GM12873 (cell line): ENCODE data around the gene IRF7.

Source experiments
- TF ChIP-seq, protein P1 (sequence below): IDR thresholded peaks from 2 replicates; pipeline ENCODE4 v1.5.1; 2012; ENCODE audit warnings: low read depth, mild to moderate bottlenecking, moderate library complexity, low read length, control low read depth; ENCODE audit not compliant: insufficient read depth; ENCODE audit errors: missing control alignments

Gene IRF7

DNA sequence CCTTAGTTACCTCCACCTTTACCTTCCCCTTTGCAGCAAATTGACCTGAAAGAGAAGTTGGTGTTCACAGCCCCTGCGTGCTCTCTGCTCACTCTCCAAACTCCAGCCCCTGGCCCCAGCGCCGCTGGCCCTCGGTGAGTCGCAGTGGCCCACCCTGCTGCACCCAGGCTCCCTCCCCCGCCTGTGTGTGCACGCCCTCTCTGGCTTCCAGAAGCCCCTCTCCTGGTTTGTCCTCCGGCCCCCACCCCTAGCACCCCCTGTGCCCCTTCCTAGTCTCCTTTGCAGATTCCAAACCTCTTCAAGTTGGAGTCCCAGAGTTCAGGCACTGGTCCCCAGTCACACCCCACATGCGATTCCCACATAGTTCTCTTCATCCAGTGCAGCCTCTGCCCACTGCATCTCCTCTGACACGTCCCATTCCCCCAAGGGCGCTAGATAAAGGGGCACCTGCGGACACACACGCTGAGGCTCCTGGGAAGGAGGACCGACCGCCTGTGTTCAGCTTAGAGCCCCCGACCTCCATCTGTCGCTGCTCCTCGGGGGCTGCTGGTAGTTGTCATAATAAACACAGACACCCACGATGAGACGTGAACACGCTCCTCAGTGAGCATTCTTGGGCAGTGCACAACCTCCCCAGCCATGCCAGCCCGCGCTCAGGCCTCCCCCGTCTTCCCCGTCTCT lies 41.0 kb downstream of the IRF7 start:
- TF ChIP-seq, protein P1, sequence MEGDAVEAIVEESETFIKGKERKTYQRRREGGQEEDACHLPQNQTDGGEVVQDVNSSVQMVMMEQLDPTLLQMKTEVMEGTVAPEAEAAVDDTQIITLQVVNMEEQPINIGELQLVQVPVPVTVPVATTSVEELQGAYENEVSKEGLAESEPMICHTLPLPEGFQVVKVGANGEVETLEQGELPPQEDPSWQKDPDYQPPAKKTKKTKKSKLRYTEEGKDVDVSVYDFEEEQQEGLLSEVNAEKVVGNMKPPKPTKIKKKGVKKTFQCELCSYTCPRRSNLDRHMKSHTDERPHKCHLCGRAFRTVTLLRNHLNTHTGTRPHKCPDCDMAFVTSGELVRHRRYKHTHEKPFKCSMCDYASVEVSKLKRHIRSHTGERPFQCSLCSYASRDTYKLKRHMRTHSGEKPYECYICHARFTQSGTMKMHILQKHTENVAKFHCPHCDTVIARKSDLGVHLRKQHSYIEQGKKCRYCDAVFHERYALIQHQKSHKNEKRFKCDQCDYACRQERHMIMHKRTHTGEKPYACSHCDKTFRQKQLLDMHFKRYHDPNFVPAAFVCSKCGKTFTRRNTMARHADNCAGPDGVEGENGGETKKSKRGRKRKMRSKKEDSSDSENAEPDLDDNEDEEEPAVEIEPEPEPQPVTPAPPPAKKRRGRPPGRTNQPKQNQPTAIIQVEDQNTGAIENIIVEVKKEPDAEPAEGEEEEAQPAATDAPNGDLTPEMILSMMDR, result no peak

DNA sequence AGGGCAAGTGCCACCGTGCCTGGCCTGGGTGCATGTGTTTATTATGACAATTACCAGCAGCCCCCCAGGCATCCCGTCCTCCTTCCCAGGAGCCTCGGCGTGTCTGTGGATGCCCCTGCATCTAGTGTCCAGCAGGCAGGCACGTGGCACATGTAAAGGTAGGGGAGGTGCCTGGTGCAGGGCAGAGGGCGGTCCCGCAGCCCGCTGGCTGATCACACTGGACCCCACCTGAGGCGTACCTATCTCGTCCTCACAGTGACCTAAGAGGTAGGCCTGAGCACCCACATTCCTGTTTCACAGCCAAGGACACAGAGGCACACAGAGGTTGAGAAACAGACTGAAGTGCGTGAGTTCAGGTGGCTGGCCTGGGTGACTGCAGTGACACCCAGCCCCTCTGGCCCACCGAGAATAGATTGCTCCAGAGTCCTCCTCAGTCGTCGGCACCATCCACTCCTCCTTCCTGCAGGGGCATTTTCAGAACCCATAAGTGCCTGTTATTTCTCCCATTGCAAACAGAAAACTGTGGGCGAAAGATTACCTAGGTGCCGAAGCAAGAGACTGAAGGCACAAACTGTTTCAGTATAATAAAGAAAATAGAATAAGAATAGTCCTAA lies 42.5 kb downstream of the IRF7 start:
- TF ChIP-seq, protein P1, result no peak

DNA sequence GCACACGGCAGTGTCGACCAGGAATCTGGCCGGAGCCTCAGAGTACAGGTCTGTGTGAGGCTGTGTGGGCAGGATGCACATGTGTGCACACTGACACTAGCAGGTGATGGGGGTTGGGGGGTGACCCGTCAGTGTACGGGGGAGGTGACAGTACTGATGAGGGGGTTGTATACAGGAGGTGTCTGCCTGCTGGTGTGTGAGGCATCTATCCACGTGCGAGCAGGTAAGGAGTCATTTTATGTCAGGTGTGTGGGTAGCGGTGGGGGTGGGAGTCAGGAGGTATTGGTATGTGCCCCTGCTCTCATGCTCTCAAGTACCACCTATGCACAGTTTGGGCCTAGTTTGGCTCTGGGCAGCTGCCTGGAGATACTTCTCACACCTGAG lies 44.0 kb downstream of the IRF7 start:
- TF ChIP-seq, protein P1, result no peak

DNA sequence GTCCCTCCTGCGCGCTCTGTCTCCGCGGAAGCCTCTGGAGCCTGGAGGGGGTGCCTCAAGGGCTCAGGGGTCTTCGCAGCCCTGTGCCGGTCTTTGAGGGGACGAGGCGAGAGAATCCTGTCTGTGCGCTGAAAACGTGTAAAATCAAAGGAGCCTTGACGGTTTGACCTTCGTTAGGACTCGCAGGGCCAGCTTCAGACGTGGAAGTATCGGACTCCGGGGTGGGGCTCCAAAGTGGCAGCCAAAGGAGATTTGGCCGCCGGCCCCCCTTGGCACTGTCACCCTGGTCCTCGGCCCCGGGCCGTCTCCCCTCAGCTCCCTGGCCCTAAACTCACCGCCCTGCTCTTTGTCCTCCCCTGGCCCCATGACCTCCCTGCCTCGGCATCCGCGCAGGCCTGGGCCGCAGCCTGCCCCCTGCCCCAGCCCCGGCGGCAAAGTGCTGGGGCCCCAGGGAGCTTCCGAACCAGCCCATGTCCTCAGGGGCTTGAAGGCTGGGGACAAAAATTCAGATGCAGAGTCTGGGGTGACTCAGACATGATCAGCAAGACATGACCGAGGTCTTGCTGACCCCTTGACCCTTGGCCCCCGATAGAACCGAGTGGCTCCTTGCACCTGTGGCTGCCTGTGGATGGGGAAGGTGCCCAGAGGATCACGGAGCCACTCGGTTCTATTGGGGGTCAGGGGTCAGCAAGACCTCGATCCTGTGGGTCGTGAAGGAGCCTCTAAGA lies 46.4 kb downstream of the IRF7 start:
- TF ChIP-seq, protein P1, result no peak

DNA sequence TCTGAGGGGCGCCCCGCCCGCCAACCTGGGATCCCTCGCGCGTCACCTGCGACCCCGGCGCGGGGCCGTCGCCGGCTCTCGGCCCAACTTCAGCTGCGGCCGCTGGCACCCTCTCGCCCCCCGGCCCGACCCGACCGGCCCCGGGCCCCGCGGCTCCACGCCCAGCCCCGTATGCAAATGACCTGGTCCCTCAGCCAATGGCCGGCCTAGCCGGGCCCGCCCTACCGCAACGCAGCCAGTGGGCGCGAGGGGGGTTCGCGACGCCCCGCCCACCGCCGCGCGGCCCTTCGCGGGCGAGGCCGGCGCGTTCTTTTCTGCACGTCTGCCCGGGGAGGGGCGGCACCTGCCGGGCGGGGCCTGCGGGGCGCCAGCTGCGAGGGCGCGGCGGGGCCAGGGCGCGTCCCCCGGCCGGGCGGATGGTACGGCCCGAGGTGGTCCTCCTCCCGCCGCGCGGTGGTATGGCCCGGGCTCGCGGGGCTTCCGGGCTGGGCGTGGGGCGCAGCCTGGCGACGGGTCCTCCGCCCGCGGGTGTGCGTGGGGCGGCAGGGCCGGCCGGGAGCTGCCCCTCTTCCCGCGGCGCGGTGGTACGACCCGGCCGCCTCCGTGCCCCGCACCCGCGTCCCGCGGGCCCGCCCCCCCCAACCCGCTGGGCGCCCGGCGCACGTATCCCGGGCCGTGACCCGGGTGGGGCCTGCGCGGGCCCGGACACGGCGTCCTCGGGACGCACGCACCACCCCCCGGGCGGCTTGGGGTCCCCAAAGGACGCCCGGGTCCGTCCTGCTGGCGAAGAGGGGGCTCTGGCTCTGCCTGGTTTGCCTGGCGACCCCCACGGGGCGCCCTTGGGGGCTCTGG lies 47.2 kb downstream of the IRF7 start:
- TF ChIP-seq, protein P1, result no peak

DNA sequence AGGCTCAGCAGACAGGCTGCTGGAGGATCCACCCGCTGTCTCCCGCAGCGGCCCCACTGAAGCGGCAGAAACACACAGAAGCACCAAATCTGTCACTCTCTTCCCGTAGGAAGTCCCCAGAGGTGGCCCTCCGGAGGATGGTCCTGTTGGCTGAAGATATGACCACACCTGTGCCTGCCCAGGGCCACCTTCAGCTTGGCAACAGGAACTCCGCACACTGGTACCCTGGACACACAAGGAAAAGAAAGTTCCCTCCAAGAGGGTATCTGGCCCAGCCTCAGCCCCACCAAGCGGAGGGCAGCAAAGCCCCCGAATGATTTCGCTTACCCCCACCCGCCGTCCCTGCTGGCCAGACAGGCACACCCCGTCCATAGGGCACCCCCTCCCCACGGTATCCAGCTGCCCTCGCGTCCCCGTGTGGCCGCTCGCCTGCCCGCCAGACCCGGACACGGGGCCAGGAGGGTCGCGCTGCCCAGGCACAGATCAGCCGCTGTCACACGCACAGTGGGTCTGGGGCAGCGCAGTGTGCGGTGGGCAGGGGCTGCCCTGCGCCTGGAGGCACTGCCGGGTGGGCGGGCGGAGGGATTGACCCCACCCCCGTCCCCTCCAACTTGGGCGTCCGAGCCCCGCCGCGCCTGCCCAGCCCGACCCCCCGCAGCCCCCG lies 48.0 kb downstream of the IRF7 start:
- TF ChIP-seq, protein P1, result no peak
